Stimulated activated CD8-positive, alpha-beta memory T cell treated with anti-CD3 and anti-CD28 coated beads, Interleukin-15, amount 100 ng/mL, for 48 hours (primary cell): ENCODE data around the gene CASP3.
"Not testable (repeated sequence)": the region's sequence is repeated elsewhere in the genome, so short reads cannot be mapped to it uniquely, and the experiment has no call there.

ENCODE experiments used
- DNase-seq, 2 donors: peaks; one replicate each; pipeline ENCODE4 v3.0.0-alpha.2; 2020; ENCODE audit warnings: low read depth in 2 of 2

CASP3 gene

GRCh38 chr4:184596617-184597185, 52.5 kb downstream of the CASP3 start:
- no peak for DNase-seq

DNA sequence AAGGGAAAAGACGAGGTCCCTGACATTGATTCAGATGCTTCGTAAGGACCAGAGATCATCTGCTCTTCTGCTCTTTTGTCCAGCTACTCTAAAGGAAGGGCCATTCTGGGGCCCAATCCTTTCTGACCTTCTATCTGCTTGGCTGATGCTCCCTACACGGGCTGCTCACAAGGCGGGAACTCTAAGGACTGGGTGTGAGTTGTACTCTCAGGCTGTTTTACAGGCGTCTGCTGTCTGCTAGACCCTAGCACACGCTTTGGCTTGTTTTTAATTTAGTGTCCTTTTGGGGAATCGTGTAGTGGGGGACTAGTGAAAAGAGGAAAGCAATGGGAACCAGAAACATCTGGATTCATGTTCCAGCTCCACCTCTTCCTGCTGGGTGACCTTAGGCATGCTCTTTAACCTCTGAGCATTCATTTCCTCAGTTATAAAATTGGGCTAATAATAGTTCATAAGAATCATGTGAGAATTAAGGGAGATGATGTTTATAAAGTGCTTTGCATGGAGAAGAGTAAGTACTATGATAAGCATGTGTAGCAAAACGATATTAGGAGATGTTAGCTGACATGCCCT, 53.1 kb downstream of the CASP3 start:
- DNase-seq = no peak

- DNase-seq = no peak
These were observed 53.8 kb downstream of the CASP3 start for GRCh38 chr4:184595430-184595829.

GRCh38 chr4:184593461-184593860, 55.8 kb downstream of the CASP3 start:
- DNase-seq = no peak

- not testable (repeated sequence) for DNase-seq
These were observed 57.4 kb downstream of the CASP3 start for GRCh38 chr4:184591747-184592270.

GRCh38 chr4:184591070-184591677, 58.1 kb downstream of the CASP3 start:
- DNase-seq = no peak

GRCh38 chr4:184590196-184590595, 59.1 kb downstream of the CASP3 start:
- DNase-seq = no peak

DNA sequence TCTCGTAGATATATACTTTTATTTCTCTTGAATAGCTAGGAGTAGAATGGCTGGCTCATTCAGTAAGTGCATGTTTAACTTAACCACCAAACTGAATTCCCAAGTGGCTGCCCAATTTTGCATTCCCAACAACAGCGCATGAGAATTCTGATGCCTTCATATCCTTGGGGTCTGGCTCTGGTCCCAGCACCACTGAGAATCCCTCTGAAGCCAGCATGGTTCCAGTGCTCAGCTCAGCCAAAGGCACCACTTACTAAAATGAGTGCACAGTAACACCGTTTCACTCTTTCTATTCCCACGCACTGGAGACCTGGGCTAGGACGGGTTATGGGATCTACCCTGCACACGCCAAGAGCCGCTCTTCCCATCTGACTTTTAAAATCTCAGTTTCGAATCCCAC, 60.4 kb downstream of the CASP3 start:
- no peak for DNase-seq

DNA sequence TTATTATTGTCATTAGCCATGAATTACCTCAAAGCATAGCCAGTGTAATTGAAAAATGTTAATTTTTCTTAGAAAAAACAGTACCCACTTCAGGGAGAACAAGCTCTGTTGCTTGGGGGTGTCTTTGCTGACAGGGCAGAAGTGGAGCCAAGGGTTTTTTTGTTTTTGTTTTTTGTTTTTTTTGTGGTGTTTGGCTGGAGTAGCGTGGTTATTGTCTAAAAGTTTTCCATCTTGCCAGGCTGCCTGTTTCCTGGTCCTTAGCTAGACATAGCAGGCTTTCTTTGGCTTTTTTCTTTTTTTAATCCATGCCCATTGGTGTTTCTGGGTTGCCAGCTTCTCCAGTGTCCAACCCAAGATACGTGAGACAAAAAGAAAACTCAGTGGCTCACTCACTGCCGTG, 61.5 kb downstream of the CASP3 start:
- no peak for DNase-seq

GRCh38 chr4:184587221-184587620, 62.0 kb downstream of the CASP3 start:
- DNase-seq = no peak

- peak in 1 of 2 donors; percentile 6 for DNase-seq
These were observed 65.3 kb downstream of the CASP3 start for GRCh38 chr4:184583738-184584502.
